NCI-H748 (cell line): Measurements from ENCODE around the gene DDX17.

Source experiments
- DNase-seq: peaks from one replicate; lab custom pipeline; 2025; ENCODE audit not compliant: unreplicated experiment; lab: John Stamatoyannopoulos, UW

DDX17 gene

GRCh38 chr22:38506118-38506962, at the start of gene DDX17:
Gene DDX17, minus strand, starts transcription at chr22:38506311.
- peak; percentile 95 for DNase-seq

- DNase-seq, result no peak
Measured at GRCh38 chr22:38554281-38554680, 48.2 kb upstream of the DDX17 start.

- no peak for DNase-seq
Measured at GRCh38 chr22:38549101-38549894, 43.2 kb upstream of the DDX17 start.

GRCh38 chr22:38540701-38541100, 34.6 kb upstream of the DDX17 start:
- DNase-seq, result no peak

- no peak for DNase-seq
Measured at GRCh38 chr22:38531251-38531938, 25.3 kb upstream of the DDX17 start.

GRCh38 chr22:38524429-38524828, 18.3 kb upstream of the DDX17 start:
- DNase-seq, result no peak

- DNase-seq, result no peak
Measured at GRCh38 chr22:38523479-38523878, 17.4 kb upstream of the DDX17 start.

GRCh38 chr22:38523029-38523428, 16.9 kb upstream of the DDX17 start:
- no peak for DNase-seq

- DNase-seq, result no peak
Measured at GRCh38 chr22:38519453-38520250, 13.5 kb upstream of the DDX17 start.

- DNase-seq, result no peak
Measured at GRCh38 chr22:38518620-38519019, 12.5 kb upstream of the DDX17 start.

GRCh38 chr22:38513063-38513462, 7.0 kb upstream of the DDX17 start:
- peak; percentile 1 for DNase-seq

- no peak for DNase-seq
Measured at GRCh38 chr22:38510416-38510970, 4.4 kb upstream of the DDX17 start.

- DNase-seq, result peak; percentile 65
Measured at GRCh38 chr22:38505541-38506117, 482 bp downstream of the DDX17 start.

- peak; percentile 58 for DNase-seq
Measured at GRCh38 chr22:38504731-38505540, 1.2 kb downstream of the DDX17 start.

- no peak for DNase-seq
Measured at GRCh38 chr22:38503021-38503420, 3.1 kb downstream of the DDX17 start.

GRCh38 chr22:38501797-38502672, 4.1 kb downstream of the DDX17 start:
- no peak for DNase-seq

GRCh38 chr22:38497869-38498268, 8.2 kb downstream of the DDX17 start:
- no peak for DNase-seq

- DNase-seq, result no peak
Measured at GRCh38 chr22:38494939-38495338, 11.2 kb downstream of the DDX17 start.
